K562 (cell line): ENCODE results near the gene NRF1. TPM values are rescaled to one million over a fixed set of nuclear protein-coding genes. Genes with fewer than 3 reads are reported as not detected.

Source experiments
- CBX1 ChIP-seq: sonication (generic); IDR thresholded peaks from 2 replicates; pipeline ENCODE4 v1.6.1; 2016; ENCODE audit warnings: antibody characterized with exemption, low read depth, mild to moderate bottlenecking
- EWSR1 ChIP-seq: fragments of 450-650 bp; IDR thresholded peaks from 2 replicates; pipeline ENCODE4 v1.6.1; 2018; ENCODE audit warnings: borderline replicate concordance, mild to moderate bottlenecking, low read depth, moderate library complexity; ENCODE audit not compliant: partially characterized antibody
- IRF9 ChIP-seq: fragments of 450-650 bp; IDR thresholded peaks from 2 replicates; pipeline ENCODE4 v1.6.1; 2016; ENCODE audit warnings: missing biosample characterization, missing genetic modification characterization
- NCOA4 ChIP-seq: fragments of 450-650 bp; IDR thresholded peaks from 2 replicates; pipeline ENCODE4 v1.6.1; 2018; ENCODE audit warnings: mild to moderate bottlenecking; ENCODE audit not compliant: partially characterized antibody
- NRF1 ChIP-seq, 2 experiments: fragments of 450-650 bp; IDR thresholded peaks in 1 of 2; conservative IDR thresholded peaks in 1 of 2; 2 replicates each; pipeline ENCODE4 v1.6.1; 2014; ENCODE audit warnings: mild to moderate bottlenecking in 2 of 2
- PCBP1 ChIP-seq: fragments of 200-400 bp; formaldehyde crosslinking; IDR thresholded peaks from 2 replicates; pipeline ENCODE4 v1.6.1; 2018; ENCODE audit warnings: mild to moderate bottlenecking, low read depth, low read length; ENCODE audit not compliant: poor library complexity, severe bottlenecking
- PKNOX1 ChIP-seq: fragments of 450-650 bp; IDR thresholded peaks from 2 replicates; pipeline ENCODE4 v1.6.1; 2016
- RBFOX2 ChIP-seq: fragments of 200-400 bp; formaldehyde crosslinking; IDR thresholded peaks from 2 replicates; pipeline ENCODE4 v1.6.1; 2017; ENCODE audit warnings: low read depth, mild to moderate bottlenecking, low read length, moderate library complexity
- TCFL5 ChIP-seq: fragments of 250-450 bp; sonication (Bioruptor Pico); conservative IDR thresholded peaks from 2 replicates; pipeline ENCODE4 v1.6.1; 2021; ENCODE audit warnings: mild to moderate bottlenecking, moderate library complexity, matching md5 sums
- ZNF395 ChIP-seq: fragments of 200-800 bp; sonication (Bioruptor generic); IDR thresholded peaks from 2 replicates; pipeline ENCODE4 v1.6.1; 2017; ENCODE audit warnings: missing genetic modification characterization, missing compliant biosample characterization
- ZNF518B ChIP-seq: fragments of 250-450 bp; sonication (Bioruptor Pico); IDR thresholded peaks from 2 replicates; pipeline ENCODE4 v1.5.0; 2021; ENCODE audit warnings: mild to moderate bottlenecking, moderate library complexity
- ZNF668 ChIP-seq: fragments of 250-450 bp; sonication (Bioruptor Pico); IDR thresholded peaks from 2 replicates; pipeline ENCODE4 v1.8.0; 2022; ENCODE audit warnings: mild to moderate bottlenecking, inconsistent platforms
- polyA plus RNA-seq, 8 experiments: library from polyadenylated mRNA; depleted of rRNA in 4 of 8; stranded (reverse) in 5 of 8; unstranded in 3 of 8; fragments of >200 nt; fragmentation: Nextera tagmentation in 2 of 8; fragmentation: Illumina TruSeq in 1 of 8; extraction: Ambion mirVana in 2 of 8; extraction: Trizol in 1 of 8; gene quantifications; 2 replicates each; pipeline versions ENCODE4 v1.2.1 to v1.2.3, GENCODE V29; 2011 to 2014; ENCODE audit warnings: inconsistent platforms in 1 of 8, missing spikeins in 1 of 8
- total RNA-seq, 7 experiments: library from RNA; depleted of rRNA in 6 of 7; stranded (reverse); fragments of >200 nt in 6 of 7; fragmentation: Illumina TruSeq in 2 of 7; extraction: Trizol in 2 of 7; gene quantifications; 2 replicates each; pipeline versions ENCODE4 v1.2.1 to v1.2.3, GENCODE V29; 2011 to 2021; ENCODE audit warnings: low replicate concordance in 1 of 7

Gene NRF1
- total and polyA plus RNA-seq, 9 of the 15 experiments (the other 6 are each of a cell fraction or from before 2014, with no cell fraction given): 8.6 to 28.8 (median 20.3) TPM

- TF ChIP-seq PKNOX1 (no peak), RBFOX2 (peak; percentile 25; the same call in 1 of the 2 replicates), ZNF668 (no peak), IRF9 (no peak), ZNF518B (CRISPR knock-in tag) (no peak), ZNF395 (CRISPR knock-in tag) (no peak), PCBP1 (peak; percentile 43), NCOA4 (no peak), CBX1 (no peak), EWSR1 (no peak), TCFL5 (no peak), NRF1 (conservative IDR thresholded peaks at IDR 0.05 in 1 of 2, IDR thresholded peaks at IDR 0.05 in 1 of 2) (no peak)
Observed at GRCh38 chr7:129762387-129762969, 151.0 kb downstream of the NRF1 start (continued).
